Measurements from ENCODE around the gene KARS1.
A peak's percentile ranks its signal among the peaks of the same experiment; 100 is the strongest.

KARS1 gene

DNA sequence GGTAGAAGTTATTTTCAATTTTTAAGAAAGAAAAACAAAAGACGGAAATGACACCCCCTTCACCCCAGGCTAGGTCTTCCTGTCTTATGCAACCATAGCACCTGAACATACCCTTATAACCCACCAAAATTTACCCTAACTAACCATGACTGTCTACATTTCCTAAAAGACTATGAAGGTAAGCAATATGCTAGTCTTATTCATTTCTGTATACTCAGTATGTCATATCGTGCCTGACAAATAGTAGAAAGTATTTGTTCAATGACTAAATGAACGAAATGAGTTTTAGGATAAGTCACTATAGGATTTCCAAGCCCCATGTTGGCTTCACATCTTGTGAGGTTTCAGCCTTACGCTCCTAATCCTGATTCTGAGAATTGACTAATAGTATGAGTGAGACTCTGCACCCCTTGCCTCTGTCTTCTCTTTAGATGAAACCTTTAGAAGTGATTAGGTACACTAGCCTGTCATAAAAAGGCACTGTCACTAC is 30.9 kb downstream of the KARS1 start:
- TF ChIP-seq ZFX (IDR thresholded peaks at IDR 0.05), result no peak
- no peak for TF ChIP-seq CTCF (conservative IDR thresholded peaks at IDR 0.05)

DNA sequence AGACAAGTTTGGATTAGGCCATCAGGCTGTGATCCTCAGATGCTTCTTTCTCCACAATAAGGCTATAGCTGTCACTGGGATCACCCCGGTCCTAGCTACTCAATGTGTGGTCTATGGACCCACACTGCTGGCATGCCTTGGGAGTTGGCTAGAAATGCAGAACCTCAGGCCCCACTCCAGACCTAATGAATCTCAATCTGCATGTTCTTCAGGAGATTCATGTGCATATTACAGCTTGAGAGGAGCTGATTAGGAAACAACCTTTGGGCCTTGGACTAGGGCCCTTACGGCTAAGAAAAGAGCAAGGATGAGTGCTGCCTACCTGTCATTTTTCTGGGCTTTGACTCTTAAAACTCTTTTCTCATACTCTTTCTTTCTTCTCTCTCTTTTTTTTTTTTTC is 31.8 kb downstream of the KARS1 start:
- H3K27ac ChIP-seq, result no peak overlapping the region
- TF ChIP-seq CTCF (conservative IDR thresholded peaks at IDR 0.05) (no peak), ZFX (IDR thresholded peaks at IDR 0.05) (no peak)

More for the DNA sequence above, 30.9 kb downstream of the KARS1 start:
- H3K27ac ChIP-seq, result no peak overlapping the region

GRCh38 chr16:75614066-75614897 is 33.2 kb downstream of the KARS1 start:
- TF ChIP-seq CTCF (conservative IDR thresholded peaks at IDR 0.05) (no peak), ZFX (IDR thresholded peaks at IDR 0.05) (no peak)
- H3K27ac ChIP-seq, result no peak overlapping the region

- TF ChIP-seq CTCF (conservative IDR thresholded peaks at IDR 0.05) (no peak), ZFX (IDR thresholded peaks at IDR 0.05) (no peak)
- H3K27ac ChIP-seq, result no peak overlapping the region
Measured at GRCh38 chr16:75606507-75606906, 41.0 kb downstream of the KARS1 start.

- no peak overlapping the region for H3K27ac ChIP-seq
Measured at GRCh38 chr16:75603241-75603640, 44.2 kb downstream of the KARS1 start.

GRCh38 chr16:75599452-75600277 is 47.8 kb downstream of the KARS1 start:
- peak overlapping the region; percentile 83 for H3K27ac ChIP-seq
- TF ChIP-seq CTCF (conservative IDR thresholded peaks at IDR 0.05) (no peak), ZFX (IDR thresholded peaks at IDR 0.05) (no peak)

More at GRCh38 chr16:75603241-75603640, 44.2 kb downstream of the KARS1 start:
- TF ChIP-seq CTCF (conservative IDR thresholded peaks at IDR 0.05) (no peak), ZFX (IDR thresholded peaks at IDR 0.05) (no peak)
